Measurements from ENCODE around the gene METRN.

METRN gene

DNA sequence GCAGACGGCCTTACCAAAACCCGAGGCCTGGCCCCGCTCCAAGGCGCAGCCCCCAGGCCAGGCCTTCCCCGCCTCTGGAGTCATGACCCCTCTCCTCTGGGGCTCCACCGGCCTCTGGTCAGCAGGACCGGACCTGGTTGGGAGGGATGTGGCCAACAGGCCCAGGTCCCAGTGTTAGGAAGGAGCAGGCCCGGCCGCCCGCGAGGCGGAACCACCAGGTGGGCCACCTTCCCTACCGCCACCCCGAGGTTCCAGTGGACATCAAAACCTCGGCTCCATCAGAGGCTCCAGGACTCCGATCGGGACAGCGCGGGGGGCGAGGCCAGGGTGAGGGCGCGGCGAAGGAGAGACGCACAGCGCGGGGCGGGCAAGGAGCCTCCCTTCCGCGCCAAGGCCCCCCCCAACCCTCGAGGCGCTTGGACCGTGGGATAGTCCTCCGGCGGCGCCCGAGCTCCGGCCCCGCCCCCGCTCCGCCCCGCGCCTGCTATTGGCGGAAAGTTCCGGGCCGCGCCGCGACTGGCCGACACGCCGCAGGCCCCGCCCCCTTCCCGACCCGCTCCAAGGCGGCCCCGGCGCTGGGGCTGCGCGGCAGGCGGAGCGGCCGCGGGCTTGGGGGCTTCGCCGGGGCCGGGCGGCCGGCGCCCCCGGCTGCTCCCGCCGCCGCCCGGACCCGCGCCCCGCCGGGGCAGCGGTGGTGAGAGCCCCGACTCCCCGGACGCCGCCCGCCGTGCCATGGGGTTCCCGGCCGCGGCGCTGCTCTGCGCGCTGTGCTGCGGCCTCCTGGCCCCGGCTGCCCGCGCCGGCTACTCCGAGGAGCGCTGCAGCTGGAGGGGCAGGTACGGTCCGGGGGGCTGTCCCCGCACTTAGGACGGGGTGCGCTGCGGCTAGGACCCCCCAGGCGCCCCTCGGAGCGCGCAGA, at the start of gene METRN:
TSS of gene METRN (plus strand) at position 561 of the 919 bp plus-strand sequence. CDS start at position 733, 172 bp downstream.
- FAIRE-seq: no peak

DNA sequence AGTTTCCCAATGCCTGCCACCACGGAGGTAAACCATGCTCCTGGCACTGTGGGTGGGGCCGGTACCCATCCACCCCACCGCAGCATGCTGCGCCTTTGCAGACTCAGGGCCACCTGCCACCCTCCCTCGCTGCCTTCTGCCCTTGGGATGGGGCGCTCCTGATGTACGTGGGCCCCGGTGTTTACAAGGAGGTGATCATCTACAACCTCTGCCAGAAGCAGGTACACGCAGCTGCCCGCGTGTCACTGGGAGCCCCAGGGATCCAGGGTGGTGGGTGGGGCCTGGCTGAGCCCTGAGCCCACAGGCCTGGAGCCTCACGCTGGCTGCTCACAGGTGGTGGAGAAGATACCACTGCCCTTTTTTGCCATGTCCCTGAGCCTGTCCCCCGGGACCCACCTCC, 48.3 kb upstream of the METRN start:
- FAIRE-seq: no peak

GRCh38 chr16:667113-667779, 47.7 kb upstream of the METRN start:
- no peak for FAIRE-seq

GRCh38 chr16:667780-668518, 47.0 kb upstream of the METRN start, which contains the start of gene RHOT2:
Gene RHOT2, plus strand, starts transcription at chr16:668132. Its CDS starts 68 bp downstream, at chr16:668200.
- FAIRE-seq: no peak

GRCh38 chr16:668519-669171, 46.3 kb upstream of the METRN start:
- FAIRE-seq: no peak

GRCh38 chr16:669666-670065, 45.3 kb upstream of the METRN start:
- FAIRE-seq: no peak

- no peak for FAIRE-seq
These were observed 44.2 kb upstream of the METRN start for GRCh38 chr16:670485-671352.

DNA sequence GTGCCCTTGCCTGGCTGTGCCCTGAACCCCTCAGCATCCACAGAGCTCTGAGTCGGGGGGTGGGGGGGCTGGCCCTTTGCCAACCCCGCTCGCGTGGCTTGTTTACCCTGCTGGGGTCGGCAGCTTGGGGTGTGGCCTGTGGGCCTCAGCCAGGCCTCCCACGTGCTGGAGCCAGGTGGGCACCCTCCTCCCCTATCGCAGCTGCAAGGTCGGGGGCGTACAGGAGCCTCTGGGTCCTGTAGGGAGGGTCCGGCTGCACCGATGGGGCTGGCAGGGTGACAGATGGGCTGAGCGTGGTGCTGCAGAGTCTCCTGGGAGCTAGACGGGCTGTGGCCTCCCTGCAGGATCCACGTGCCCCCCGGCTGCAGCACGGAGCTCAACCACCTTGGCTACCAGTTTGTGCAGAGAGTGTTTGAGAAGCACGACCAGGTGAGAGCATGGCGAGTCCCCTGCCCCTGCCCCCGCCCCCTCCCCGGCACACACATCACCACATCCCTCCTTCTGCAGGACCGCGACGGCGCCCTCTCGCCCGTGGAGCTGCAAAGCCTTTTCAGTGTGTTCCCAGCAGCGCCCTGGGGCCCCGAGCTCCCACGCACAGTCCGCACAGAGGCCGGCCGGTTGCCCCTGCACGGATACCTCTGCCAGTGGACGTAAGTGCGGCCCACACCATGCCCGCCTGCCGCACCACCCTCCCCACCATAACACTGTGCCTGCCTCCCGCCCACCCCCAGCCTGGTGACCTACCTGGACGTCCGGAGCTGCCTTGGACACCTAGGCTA, 43.4 kb upstream of the METRN start:
- no peak for FAIRE-seq

DNA sequence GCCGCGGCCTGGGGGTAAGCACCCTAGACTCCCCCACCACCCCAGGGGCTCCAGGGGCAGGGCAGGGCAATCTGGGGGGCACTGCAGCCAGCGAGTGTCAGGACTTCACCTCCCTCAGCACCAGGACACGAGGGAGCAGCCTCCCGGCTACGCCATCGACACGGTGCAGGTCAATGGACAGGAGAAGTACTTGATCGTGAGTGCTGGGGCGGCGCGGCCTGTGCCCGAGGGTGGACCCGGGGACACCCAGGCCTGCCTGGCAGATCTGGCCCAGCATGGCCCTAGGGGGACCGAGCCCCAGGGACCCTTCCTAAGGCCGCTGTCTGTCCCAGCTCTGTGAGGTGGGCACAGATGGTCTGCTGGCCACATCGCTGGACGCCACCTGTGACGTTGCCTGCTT, 42.5 kb upstream of the METRN start:
- no peak for FAIRE-seq

- no peak for FAIRE-seq
These were observed 42.1 kb upstream of the METRN start for GRCh38 chr16:672851-673250.

DNA sequence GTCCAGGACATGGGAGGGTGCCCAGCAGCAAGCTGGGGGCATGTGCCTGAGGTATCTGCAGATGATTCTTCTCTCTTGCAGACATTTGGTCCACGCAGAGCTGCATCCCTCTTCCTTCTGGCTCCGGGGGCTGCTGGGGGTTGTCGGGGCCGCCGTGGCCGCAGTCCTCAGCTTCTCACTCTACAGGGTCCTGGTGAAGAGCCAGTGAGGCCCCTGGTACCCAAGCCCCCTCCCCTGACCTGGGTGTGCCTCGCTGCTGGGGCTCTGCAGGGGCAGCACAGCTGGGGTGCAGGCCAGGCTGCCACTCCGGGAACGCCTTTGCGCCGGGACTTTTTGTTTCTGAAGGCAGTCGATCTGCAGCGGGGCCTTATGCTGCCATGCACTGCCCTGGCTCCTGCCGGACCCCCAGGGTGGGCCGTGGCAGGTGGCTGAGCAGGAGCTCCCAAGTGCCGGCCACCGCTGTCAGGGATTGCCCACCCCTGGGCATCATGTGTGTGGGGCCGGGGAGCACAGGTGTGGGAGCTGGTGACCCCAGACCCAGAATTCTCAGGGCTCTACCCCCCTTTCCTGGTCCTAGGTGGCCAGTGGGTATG, 41.4 kb upstream of the METRN start:
- FAIRE-seq: no peak

GRCh38 chr16:674214-674881, 40.6 kb upstream of the METRN start:
- no peak for FAIRE-seq

- FAIRE-seq: no peak
These were observed 39.7 kb upstream of the METRN start, which contains the start of gene RHBDL1 for GRCh38 chr16:674968-675883. Gene RHBDL1, plus strand, starts transcription at chr16:675671. Its CDS starts 120 bp downstream, at chr16:675791.

DNA sequence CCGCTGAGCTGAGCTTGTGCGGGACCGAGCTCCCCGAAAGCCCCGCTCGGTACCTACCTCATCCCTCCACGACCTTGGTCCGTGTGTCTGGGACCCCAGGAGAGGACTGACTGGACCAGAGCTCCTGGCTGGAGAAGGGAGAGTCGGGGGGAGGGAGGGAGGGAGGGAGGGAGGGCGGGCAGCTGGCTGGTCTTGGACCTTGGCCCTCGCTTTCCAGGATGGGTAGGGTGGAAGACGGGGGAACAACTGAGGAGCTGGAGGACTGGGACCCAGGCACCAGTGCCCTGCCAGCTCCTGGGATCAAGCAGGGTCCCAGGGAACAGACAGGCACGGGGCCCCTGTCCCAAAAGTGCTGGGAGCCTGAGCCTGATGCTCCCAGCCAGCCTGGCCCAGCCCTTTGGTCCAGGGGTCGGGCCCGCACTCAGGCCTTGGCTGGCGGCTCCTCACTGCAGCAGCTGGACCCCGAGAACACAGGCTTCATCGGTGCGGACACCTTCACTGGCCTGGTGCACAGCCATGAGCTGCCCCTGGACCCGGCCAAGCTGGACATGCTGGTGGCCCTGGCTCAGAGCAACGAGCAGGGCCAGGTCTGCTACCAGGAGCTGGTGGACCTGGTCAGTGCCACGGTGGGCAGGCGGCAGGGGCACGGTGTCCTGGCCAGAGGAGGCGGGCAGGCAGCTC, 38.9 kb upstream of the METRN start:
- no peak for FAIRE-seq

DNA sequence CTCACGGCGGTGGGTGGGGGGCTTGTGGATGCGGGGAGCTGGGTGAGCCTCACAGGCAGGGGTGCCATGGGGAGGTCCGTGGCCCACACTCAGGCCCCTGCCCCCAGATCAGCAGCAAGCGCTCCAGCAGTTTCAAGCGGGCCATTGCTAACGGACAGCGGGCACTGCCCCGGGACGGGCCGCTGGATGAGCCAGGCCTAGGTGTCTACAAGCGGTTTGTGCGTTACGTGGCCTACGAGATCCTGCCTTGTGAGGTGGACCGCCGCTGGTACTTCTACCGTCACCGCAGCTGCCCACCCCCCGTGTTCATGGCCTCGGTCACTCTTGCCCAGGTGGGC, 38.4 kb upstream of the METRN start:
- no peak for FAIRE-seq

DNA sequence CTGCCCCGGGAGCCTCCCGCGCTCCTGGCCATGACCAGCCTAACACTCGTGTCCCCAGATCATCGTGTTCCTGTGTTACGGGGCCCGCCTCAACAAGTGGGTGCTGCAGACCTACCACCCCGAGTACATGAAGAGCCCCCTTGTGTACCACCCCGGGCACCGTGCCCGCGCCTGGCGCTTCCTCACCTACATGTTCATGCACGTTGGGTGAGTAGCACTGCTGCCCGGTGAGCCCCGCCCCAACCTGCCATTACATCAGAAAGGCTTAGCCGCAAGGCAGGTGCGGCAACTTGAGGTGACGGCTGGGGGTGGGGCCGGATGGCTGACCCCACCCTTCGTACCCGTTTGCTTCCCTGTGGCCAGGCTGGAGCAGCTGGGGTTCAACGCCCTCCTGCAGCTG, 38.0 kb upstream of the METRN start:
- FAIRE-seq: no peak

DNA sequence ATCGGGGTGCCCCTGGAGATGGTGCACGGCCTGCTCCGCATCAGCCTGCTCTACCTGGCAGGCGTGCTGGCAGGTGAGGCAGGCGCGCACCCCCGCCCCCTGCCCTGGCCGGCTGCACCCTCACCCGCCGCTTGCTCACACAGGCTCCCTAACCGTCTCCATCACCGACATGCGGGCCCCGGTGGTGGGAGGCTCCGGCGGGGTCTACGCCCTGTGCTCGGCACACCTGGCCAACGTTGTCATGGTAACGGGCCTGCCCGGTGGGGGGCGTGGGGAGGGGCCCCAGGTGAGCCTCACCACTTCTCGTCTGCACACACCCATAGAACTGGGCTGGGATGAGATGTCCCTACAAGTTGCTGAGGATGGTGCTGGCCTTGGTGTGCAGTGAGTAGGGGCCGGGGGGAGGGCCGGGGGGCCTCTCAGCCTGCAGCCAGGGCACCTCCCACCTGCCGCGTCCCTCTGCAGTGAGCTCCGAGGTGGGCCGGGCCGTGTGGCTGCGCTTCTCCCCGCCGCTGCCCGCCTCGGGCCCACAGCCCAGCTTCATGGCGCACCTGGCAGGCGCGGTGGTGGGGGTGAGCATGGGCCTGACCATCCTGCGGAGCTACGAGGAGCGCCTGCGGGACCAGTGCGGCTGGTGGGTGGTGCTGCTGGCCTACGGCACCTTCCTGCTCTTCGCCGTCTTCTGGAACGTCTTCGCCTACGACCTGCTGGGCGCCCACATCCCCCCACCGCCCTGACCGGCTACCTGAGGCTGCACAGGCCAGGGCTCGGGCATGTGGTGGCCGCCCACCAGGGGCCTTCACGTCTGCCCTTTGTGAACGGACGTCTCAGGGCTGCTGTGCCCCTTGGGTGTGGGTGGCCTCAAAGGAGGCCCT, 37.4 kb upstream of the METRN start:
- no peak for FAIRE-seq

All from endometrium (tissue), 2 donors.